D721Med (cell line): ENCODE results near the gene ITGB7.

Experiments used
- DNase-seq: peaks from one replicate; pipeline ENCODE4 v3.0.0; 2011; ENCODE audit warnings: low spot score; ENCODE audit not compliant: insufficient read length
- FAIRE-seq: peaks from 2 replicates; lab custom pipeline; 2011; peaks lifted over from hg19 to GRCh38; lab: Jason Lieb, UNC
- CTCF ChIP-seq: IDR thresholded peaks from 2 replicates; pipeline ENCODE4 v1.5.1; 2012; ENCODE audit warnings: mild to moderate bottlenecking, control low read depth; ENCODE audit not compliant: insufficient read depth; ENCODE audit errors: missing control alignments

ITGB7 gene

DNA sequence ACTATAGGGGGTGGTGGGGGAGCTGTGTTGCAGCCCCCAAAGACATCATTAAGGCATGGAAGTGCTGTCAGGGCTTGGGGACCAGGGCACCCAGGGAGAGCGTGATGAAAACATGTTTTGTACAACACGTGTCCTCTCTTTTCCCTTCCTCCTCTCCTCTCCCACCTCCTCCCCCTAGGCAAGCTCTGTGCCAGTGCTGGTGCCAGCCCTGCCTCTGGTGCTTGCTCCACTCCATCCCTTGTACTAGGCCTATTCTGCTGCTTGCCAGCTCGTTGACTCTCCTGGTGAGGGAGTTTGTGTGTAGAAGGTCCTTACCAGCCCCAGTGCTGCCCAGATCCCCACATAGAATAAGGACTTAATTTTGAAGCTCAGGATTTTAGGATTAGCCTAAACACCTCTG lies 28.1 kb upstream of the ITGB7 start:
- FAIRE-seq = peak; percentile 93
- peak; percentile 66 for DNase-seq
- no peak for TF ChIP-seq CTCF

- no peak for DNase-seq
- no peak for FAIRE-seq
- TF ChIP-seq CTCF = no peak
Measured at GRCh38 chr12:53234271-53234914, 27.3 kb upstream of the ITGB7 start.

GRCh38 chr12:53233671-53234121 lies 26.6 kb upstream of the ITGB7 start:
- no peak for FAIRE-seq
- no peak for DNase-seq
- no peak for TF ChIP-seq CTCF

GRCh38 chr12:53232646-53233461 lies 25.8 kb upstream of the ITGB7 start:
- DNase-seq (no peak), FAIRE-seq (no peak)
- TF ChIP-seq CTCF = no peak

DNA sequence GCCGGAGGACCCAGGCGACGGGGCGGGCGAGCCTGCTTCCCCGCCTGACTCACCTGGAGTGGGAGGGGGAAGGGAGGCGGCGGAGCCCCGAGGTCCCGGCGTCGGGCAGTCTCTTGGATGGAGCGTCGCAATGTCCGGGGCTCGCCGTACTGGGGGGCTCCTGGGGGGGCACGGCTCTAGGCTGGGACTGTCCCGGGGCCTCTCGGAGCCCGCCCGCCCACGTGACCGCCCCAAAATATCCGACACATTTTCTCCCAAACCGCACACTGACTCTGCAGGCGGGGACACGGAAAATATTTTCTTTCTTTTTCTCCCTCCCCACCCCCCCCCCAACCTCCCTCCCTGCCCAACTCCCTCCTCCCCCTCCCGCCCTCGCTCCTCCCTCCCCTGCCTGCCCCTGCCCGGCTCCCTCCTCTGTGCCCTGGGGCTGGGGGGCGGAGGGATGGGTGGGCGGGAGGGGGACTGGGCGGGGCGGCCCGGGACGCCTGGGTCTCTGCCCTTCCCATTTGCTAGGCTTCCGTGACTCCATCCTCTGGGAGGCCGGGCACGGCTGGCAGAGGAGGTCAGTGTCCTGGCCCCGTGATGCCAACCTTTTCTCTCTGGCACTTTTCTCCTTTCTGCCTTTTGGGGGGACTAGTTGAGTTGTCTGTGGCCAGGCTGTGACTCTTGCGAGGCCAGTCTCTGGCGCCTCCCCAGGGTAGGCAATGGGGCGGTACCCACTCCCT lies 25.0 kb upstream of the ITGB7 start, which contains the start of gene RARG:
TSS of gene RARG (minus strand) at position 289 of the 725 bp plus-strand sequence. CDS start 4,664 bp downstream, outside the sequence.
- no peak for FAIRE-seq
- no peak for TF ChIP-seq CTCF
- DNase-seq = no peak

DNA sequence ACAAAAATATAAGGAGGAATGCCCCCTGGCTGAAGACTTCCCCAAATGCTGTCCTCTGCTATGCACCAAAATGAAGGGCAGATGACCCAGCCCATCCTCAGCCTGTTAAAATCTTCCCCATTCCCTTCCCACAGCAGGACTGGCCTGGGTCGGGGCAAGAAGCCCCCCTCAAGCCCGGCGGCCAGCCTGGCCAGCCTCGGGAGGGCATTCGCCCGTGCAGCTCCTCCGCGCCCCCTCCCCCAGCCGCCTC lies 24.5 kb upstream of the ITGB7 start:
- DNase-seq (no peak), FAIRE-seq (no peak)
- no peak for TF ChIP-seq CTCF
